ENCODE measurements around the gene RALGPS1. TPM values are rescaled to one million over a fixed set of nuclear protein-coding genes. Genes with fewer than 3 reads are reported as not detected.

Gene RALGPS1
- total and polyA plus RNA-seq, 2 donors (not counting 1 experiment from before 2014, with no cell fraction given) = 19.7 to 39.9 TPM

DNA sequence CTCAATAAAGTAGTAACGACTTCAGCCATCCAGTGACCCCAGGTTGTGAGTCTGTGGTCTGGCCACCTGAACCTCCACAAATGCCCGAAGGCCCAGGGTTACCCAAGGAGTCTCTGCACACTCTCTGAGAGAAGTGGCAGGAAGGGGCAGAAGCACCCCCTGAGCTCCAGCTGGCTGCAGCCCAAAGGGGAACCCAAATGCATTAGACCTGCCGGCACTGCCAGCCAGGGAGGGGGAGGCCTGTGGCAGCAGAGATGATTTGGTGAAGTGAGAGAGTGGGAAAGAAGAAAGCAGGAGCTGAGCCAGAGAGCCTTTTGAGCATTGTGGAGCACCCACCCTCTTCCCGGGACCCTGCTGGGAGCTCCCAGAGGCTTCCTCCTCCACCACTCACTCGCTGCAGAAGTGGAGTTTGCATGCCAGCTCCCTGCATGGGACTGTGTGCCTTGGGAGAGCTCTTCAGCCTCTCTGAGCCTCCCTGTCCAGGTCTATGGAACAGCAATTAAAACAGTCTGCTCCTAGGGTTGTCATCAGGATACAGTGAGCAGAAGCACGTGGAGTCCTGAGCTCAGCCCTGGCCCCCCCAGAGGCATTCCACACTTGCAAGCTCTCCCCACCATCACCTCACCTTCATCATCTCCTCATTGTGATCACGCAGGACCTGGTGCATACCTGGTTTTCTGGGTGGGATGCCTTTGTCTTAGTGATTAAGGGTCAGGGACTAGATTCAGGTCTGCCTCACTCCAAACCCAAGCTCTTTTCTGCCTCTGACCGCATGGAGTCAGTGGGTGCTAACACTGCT lies 221.7 kb downstream of the RALGPS1 start:
- no peak overlapping the region for H2AFZ ChIP-seq (ENCODE audit: insufficient read depth, low read depth, low read length, poor library complexity, severe bottlenecking)
- no peaks in the 10 kb centered on the region for H3K36me3 ChIP-seq (replicated peaks in 1 of 2; ENCODE audit: control extremely low read depth in 1 of 2, control insufficient read depth in 1 of 2, extremely low read depth in 1 of 2, insufficient read depth in 2 of 2, low read length in 1 of 2)
- H3K79me2 ChIP-seq (ENCODE audit: control insufficient read depth, insufficient read depth, low read length) = no peaks in the 10 kb centered on the region
- intact Hi-C loops (cut with micrococcal nuclease) = no loop called here
- no peaks in the 10 kb centered on the region for H4K20me1 ChIP-seq (ENCODE audit: control insufficient read depth, insufficient read depth, low read length, poor library complexity, severe bottlenecking)
- H3K9me3 ChIP-seq (ENCODE audit: control extremely low read depth in 1 of 3, control insufficient read depth in 2 of 3, insufficient read depth in 1 of 3, low read length in 2 of 3) = no peaks in the 10 kb centered on the region
- 88% methylated on average over 7 of the region's 8 CpGs for WGBS (ENCODE audit: insufficient coverage)
- Mint-ChIP-seq H3K9me3 (ENCODE audit: insufficient read depth) (no peaks in the 10 kb centered on the region), H3K4me3 (no peak overlapping the region), H3K4me1 (no peaks in the 10 kb centered on the region), H3K27ac (no peak overlapping the region), H3K27me3 (no peaks in the 10 kb centered on the region)
- ChIA-PET POLR2A (no interaction called here), CTCF (no interaction called here)
- DNase-seq (no peak), ATAC-seq (ENCODE audit: low read depth) (no peak)
- H3K27me3 ChIP-seq (replicated peaks in 1 of 4; ENCODE audit: control extremely low read depth in 1 of 4, control insufficient read depth in 3 of 4, insufficient read depth in 4 of 4, low read length in 3 of 4) = no peaks in the 10 kb centered on the region
- H3K4me1 ChIP-seq (ENCODE audit: control insufficient read depth in 2 of 2, insufficient read depth in 2 of 2, low read length in 2 of 2) = no peaks in the 10 kb centered on the region
- no peak overlapping the region for H3K9ac ChIP-seq (ENCODE audit: low read length)
- no peak overlapping the region for H3K4me3 ChIP-seq (ENCODE audit: control extremely low read depth in 1 of 5, extremely low read depth in 1 of 5, insufficient read depth in 1 of 5, low read depth in 2 of 5, low read length in 4 of 5)
- TF ChIP-seq EZH2 (IDR thresholded peaks at IDR 0.05; ENCODE audit: borderline replicate concordance, insufficient read depth, low read depth, low read length, poor library complexity, severe bottlenecking) (no peak), CTCF (IDR thresholded peaks at IDR 0.05) (no peak)
- H3K27ac ChIP-seq (ENCODE audit: low read length in 2 of 2) = no peak overlapping the region
- no peak overlapping the region for H3K4me2 ChIP-seq (replicated peaks; ENCODE audit: low read depth, low read length, poor library complexity, severe bottlenecking)

DNA sequence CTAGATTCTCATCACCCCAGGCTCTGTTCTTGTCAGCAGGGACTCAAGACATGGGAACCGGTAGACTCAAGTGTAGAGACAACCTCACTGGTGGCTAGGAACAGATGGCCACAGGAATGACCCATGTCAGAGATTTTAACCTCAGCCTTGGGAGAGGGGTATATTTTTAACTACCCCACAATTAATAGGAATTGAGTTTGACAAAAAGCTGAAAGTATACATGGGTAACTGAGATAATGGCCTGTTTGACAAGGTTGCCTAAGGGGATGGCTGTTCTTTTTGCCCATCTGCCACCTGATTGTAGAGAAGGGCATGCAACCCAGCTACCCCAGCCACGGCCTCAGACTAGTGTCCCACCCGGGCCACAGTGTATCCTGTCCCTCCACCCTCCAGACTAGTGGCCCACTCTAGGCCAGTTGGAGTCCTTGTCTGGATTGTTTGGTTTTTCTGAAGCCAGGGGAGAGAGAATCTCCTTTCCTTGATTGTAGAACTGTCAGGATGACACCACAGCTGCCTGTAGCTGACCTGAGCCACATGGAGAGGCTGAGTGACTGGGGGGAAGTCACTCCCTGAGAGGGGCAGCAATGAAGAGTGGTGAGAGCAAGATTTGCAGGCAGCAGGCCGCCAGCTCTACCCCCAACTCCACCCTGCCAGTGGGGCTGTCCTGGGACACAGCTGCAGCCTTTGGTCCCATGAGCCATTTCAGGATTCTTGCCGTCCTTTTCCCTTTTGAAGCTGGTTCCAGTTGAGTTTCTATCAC lies 222.5 kb downstream of the RALGPS1 start:
- Mint-ChIP-seq H3K27ac (no peak overlapping the region), H3K9me3 (ENCODE audit: insufficient read depth) (no peaks in the 10 kb centered on the region), H3K27me3 (no peaks in the 10 kb centered on the region), H3K4me3 (no peak overlapping the region), H3K4me1 (no peaks in the 10 kb centered on the region)
- Histone ChIP-seq H3K4me2 (replicated peaks; ENCODE audit: low read depth, low read length, poor library complexity, severe bottlenecking) (no peak overlapping the region), H3K79me2 (ENCODE audit: control insufficient read depth, insufficient read depth, low read length) (no peaks in the 10 kb centered on the region), H3K9me3 (ENCODE audit: control extremely low read depth in 1 of 3, control insufficient read depth in 2 of 3, insufficient read depth in 1 of 3, low read length in 2 of 3) (no peaks in the 10 kb centered on the region), H2AFZ (ENCODE audit: insufficient read depth, low read depth, low read length, poor library complexity, severe bottlenecking) (no peak overlapping the region), H3K27me3 (replicated peaks in 1 of 4; ENCODE audit: control extremely low read depth in 1 of 4, control insufficient read depth in 3 of 4, insufficient read depth in 4 of 4, low read length in 3 of 4) (no peaks in the 10 kb centered on the region), H4K20me1 (ENCODE audit: control insufficient read depth, insufficient read depth, low read length, poor library complexity, severe bottlenecking) (no peaks in the 10 kb centered on the region), H3K36me3 (replicated peaks in 1 of 2; ENCODE audit: control extremely low read depth in 1 of 2, control insufficient read depth in 1 of 2, extremely low read depth in 1 of 2, insufficient read depth in 2 of 2, low read length in 1 of 2) (no peaks in the 10 kb centered on the region), H3K9ac (ENCODE audit: low read length) (no peak overlapping the region), H3K27ac (ENCODE audit: low read length in 2 of 2) (no peak overlapping the region), H3K4me1 (ENCODE audit: control insufficient read depth in 2 of 2, insufficient read depth in 2 of 2, low read length in 2 of 2) (no peaks in the 10 kb centered on the region), H3K4me3 (ENCODE audit: control extremely low read depth in 1 of 5, extremely low read depth in 1 of 5, insufficient read depth in 1 of 5, low read depth in 2 of 5, low read length in 4 of 5) (no peak overlapping the region)
- no peak for ATAC-seq (ENCODE audit: low read depth)
- no peak for DNase-seq
- no peak for TF ChIP-seq EZH2 (IDR thresholded peaks at IDR 0.05; ENCODE audit: borderline replicate concordance, insufficient read depth, low read depth, low read length, poor library complexity, severe bottlenecking)
- no peak for TF ChIP-seq CTCF (IDR thresholded peaks at IDR 0.05)
- CTCF ChIA-PET = no interaction called here
- intact Hi-C loops (cut with micrococcal nuclease) = no loop called here
- WGBS (ENCODE audit: insufficient coverage) = 86% methylated on average over 2 of the region's 5 CpGs
- POLR2A ChIA-PET = no interaction called here

Data from B cell (primary cell).